ENCODE results near the gene RAX. TPM values are rescaled to one million over a fixed set of nuclear protein-coding genes. Genes with fewer than 3 reads are reported as not detected.

Gene RAX
- total RNA-seq, 3 donors from 2014 or later = not detected

DNA sequence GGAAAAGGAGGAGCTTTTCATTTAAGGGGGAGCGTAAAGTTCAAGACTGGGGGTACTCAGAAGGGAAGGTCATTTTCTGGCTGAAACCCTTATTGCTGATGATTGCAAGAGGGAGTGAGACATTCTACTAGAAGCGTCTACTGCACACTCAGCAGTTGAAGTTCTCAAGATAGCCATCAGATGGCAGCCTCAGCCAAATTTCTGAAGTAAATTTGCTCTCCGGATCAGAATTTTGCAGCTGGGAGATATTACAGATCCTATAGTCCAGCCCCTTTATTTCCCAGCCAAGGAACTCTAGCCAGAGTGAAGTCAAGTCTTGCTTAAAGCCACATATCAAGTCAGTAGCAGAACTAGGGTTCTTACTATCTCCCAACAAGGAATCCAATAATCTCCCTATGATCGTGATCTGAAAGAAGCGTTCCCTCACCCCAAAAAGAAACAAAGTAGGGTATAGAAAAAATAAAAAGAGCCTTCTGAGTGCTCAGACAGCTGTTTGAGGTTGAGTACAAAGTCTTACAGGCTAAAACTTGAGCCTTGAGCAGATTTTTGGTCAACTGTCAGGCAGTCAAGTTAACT lies 24.0 kb downstream of the RAX start:
- intact Hi-C loops (cut with DNase I, micrococcal nuclease) = loop anchor here in 1 of 2 donors (5.0 kb wide), 1 partner anchor 153 kb away; no protein-coding TSS in a partner anchor
- DNase-seq = peak in 1 of 3 donors; percentile 58
- H3K4me3 ChIP-seq = no peak overlapping the region

DNA sequence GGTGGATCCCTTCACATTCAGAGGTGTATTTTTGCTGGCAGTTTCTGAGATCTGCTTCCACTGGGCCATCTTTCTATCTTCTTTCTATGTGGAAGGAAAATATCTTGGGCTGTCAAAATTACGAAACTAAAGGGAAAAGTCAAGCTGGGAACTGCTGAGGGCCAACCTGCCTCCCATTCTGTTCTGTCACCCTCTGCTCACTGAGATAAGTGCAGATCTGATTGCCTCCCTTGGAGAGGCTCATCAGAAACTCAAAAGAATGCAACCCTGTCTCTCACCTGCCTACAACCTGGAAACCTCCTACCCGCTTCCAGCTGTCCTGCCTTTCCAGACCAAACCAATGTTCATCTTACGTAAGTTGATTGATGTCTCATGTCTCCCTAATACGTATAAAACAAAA lies 26.5 kb downstream of the RAX start:
- H3K4me1 ChIP-seq (ENCODE audit: low read depth) = no peaks in the 10 kb centered on the region
- H3K9me3 ChIP-seq = no peaks in the 10 kb centered on the region
- H3K4me3 ChIP-seq = no peak overlapping the region
- ATAC-seq (no peak), DNase-seq (no peak)
- intact Hi-C loops (cut with DNase I, micrococcal nuclease) = loop anchor here in 1 of 2 donors (5.0 kb wide), 1 partner anchor 156 kb away; no protein-coding TSS in a partner anchor
- no peaks in the 10 kb centered on the region for H3K36me3 ChIP-seq (ENCODE audit: low read depth)
- TF ChIP-seq, protein P1, sequence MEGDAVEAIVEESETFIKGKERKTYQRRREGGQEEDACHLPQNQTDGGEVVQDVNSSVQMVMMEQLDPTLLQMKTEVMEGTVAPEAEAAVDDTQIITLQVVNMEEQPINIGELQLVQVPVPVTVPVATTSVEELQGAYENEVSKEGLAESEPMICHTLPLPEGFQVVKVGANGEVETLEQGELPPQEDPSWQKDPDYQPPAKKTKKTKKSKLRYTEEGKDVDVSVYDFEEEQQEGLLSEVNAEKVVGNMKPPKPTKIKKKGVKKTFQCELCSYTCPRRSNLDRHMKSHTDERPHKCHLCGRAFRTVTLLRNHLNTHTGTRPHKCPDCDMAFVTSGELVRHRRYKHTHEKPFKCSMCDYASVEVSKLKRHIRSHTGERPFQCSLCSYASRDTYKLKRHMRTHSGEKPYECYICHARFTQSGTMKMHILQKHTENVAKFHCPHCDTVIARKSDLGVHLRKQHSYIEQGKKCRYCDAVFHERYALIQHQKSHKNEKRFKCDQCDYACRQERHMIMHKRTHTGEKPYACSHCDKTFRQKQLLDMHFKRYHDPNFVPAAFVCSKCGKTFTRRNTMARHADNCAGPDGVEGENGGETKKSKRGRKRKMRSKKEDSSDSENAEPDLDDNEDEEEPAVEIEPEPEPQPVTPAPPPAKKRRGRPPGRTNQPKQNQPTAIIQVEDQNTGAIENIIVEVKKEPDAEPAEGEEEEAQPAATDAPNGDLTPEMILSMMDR (IDR thresholded peaks at IDR 0.05) = no peak

More for the DNA sequence above, 24.0 kb downstream of the RAX start:
- ATAC-seq = peak; percentile 31
- Histone ChIP-seq H3K9me3 (no peaks in the 10 kb centered on the region), H3K36me3 (ENCODE audit: low read depth) (no peaks in the 10 kb centered on the region), H3K4me1 (ENCODE audit: low read depth) (no peaks in the 10 kb centered on the region)
- TF ChIP-seq, protein P1 (IDR thresholded peaks at IDR 0.05) = peak; percentile 19

DNA sequence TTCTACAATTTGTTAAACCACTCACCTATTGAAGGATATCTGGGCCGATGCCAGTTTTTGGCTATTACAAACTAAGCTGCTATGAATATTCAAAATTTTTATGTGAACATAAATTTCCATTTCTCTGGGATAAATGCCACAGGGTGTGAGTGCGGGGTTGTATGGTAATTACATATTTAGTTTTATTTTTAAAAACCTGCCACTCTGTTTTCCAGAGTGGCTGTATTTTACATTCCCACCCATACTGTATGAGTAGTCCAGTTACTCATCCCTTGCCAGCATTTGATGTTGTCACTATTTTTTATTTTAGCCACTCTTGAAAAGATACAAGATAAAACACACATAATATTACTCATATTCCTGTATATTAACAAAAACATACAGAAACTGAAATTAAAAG lies 30.3 kb downstream of the RAX start:
- intact Hi-C loops (cut with DNase I, micrococcal nuclease) = no loop called here
- no peaks in the 10 kb centered on the region for H3K9me3 ChIP-seq
- no peaks in the 10 kb centered on the region for H3K4me1 ChIP-seq (ENCODE audit: low read depth)

DNA sequence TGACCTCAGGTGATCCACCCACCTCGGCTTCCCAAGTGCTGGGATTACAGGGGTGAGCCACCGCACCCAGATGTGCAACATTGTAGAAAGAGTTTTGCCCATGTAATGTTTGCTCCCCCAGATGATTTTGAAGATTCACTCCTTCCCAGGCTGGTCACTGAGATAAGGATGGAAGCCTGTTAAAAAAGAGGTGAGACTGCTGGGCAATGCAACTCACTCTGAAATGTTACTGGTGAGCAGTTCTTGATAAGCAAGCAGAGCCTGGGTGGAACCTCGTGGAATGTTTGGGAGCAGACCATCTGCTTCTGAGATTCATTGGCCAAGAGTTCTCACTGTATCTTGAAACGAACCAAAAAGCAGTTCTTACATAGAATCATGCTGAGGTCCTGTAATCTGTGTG lies 33.6 kb downstream of the RAX start:
- Histone ChIP-seq H3K4me1 (ENCODE audit: low read depth) (no peaks in the 10 kb centered on the region), H3K4me3 (no peak overlapping the region), H3K36me3 (ENCODE audit: low read depth) (no peaks in the 10 kb centered on the region), H3K9me3 (no peaks in the 10 kb centered on the region)
- intact Hi-C loops (cut with DNase I, micrococcal nuclease) = no loop called here
- TF ChIP-seq, protein P1 (IDR thresholded peaks at IDR 0.05) = no peak
- DNase-seq (no peak), ATAC-seq (no peak)

More for the DNA sequence above, 30.3 kb downstream of the RAX start:
- DNase-seq (no peak), ATAC-seq (no peak)
- Histone ChIP-seq H3K36me3 (ENCODE audit: low read depth) (no peaks in the 10 kb centered on the region), H3K4me3 (no peak overlapping the region)
- TF ChIP-seq, protein P1 (IDR thresholded peaks at IDR 0.05) = no peak

DNA sequence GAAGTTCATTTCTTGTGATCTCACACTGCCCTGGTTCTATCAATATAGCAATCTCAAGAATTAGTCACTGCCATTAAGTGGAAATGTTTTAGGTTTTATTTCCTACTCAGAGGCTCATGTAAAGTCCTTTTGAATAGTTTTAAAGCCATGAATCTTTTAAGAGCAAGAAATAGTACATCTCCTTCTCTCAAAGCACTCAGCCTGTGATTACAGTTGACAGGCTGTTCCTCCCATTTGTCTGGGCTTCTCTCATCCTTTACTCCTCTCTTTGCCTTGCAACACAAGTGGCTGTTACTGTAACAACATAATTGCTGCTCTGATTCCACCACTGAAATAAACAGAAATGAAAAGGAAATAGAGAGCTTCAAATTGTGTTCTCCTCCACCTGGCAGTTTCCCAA lies 34.9 kb downstream of the RAX start:
- intact Hi-C loops (cut with DNase I, micrococcal nuclease) = no loop called here

More for the DNA sequence above, 34.9 kb downstream of the RAX start:
- no peaks in the 10 kb centered on the region for H3K9me3 ChIP-seq
- DNase-seq = no peak
- H3K4me3 ChIP-seq = no peak overlapping the region
- TF ChIP-seq, protein P1 (IDR thresholded peaks at IDR 0.05) = no peak
- H3K4me1 ChIP-seq (ENCODE audit: low read depth) = no peaks in the 10 kb centered on the region
- H3K36me3 ChIP-seq (ENCODE audit: low read depth) = no peaks in the 10 kb centered on the region
- ATAC-seq = no peak

Data from mucosa of descending colon (tissue), 3 donors.